ENCODE measurements around the gene GJA3.

GRCh38 chr13:20118268-20119140 is 42.3 kb downstream of the GJA3 start:
- TF ChIP-seq GATA2 (IDR thresholded peaks at IDR 0.05; ENCODE audit: insufficient read depth, insufficient read length, low read depth, low read length): no peak
- TF ChIP-seq CTCF (IDR thresholded peaks at IDR 0.05; ENCODE audit: extremely low read depth in 1 of 2, insufficient read depth in 1 of 2, low read depth in 1 of 2, low read length in 2 of 2): no peak
- TF ChIP-seq EZH2 (IDR thresholded peaks at IDR 0.05; ENCODE audit: borderline replicate concordance, low read depth, low read length, severe bottlenecking): no peak
- TF ChIP-seq POLR2AphosphoS5 (IDR thresholded peaks at IDR 0.05; ENCODE audit: insufficient read depth, low read depth, low read length): no peak
- no peak for TF ChIP-seq POLR2A (IDR thresholded peaks at IDR 0.05; ENCODE audit: low read depth, low read length)
- TF ChIP-seq JUN (IDR thresholded peaks at IDR 0.05; ENCODE audit: borderline replicate concordance, insufficient read depth, insufficient read length, low read depth): no peak
- TF ChIP-seq MAX (IDR thresholded peaks at IDR 0.05; ENCODE audit: insufficient read depth, insufficient read length): no peak
- no peak for TF ChIP-seq MYC (IDR thresholded peaks at IDR 0.05; ENCODE audit: low read depth, low read length)

All from endothelial cell of umbilical vein (primary cell).